Bronchial epithelial cell (primary cell): Measurements from ENCODE around the gene LRP2. TPM values are rescaled to one million over a fixed set of nuclear protein-coding genes. Genes with fewer than 3 reads are reported as not detected.

Experiments
- DNase-seq: peaks from one replicate; pipeline ENCODE4 v3.0.0-alpha.2; 2010; ENCODE audit warnings: low read depth
- FAIRE-seq: peaks from 2 replicates; lab custom pipeline; 2011; peaks lifted over from hg19 to GRCh38; lab: Jason Lieb, UNC
- H3K27me3 ChIP-seq: 2 replicates; pipeline ENCODE4 v1.5.1; 2011; ENCODE audit warnings: low read length; ENCODE audit not compliant: control insufficient read depth, insufficient read depth
- H3K36me3 ChIP-seq: 2 replicates; pipeline ENCODE4 v1.5.1; 2011; ENCODE audit warnings: low read length; ENCODE audit not compliant: control insufficient read depth, insufficient read depth
- H3K4me3 ChIP-seq: 2 replicates; pipeline ENCODE4 v1.5.1; 2011; ENCODE audit warnings: mild to moderate bottlenecking, low read depth, low read length, control low read depth
- total RNA-seq: library from RNA; depleted of rRNA; stranded (reverse); fragments of >200 nt; gene quantifications from 2 replicates; pipeline ENCODE4 v1.2.1, GENCODE V29; 2014
- TF ChIP-seq, protein P1 (sequence below): IDR thresholded peaks from 2 replicates; pipeline ENCODE4 v1.5.1; 2011; ENCODE audit warnings: mild to moderate bottlenecking, moderate library complexity, low read length, control low read depth, inconsistent platforms; ENCODE audit not compliant: insufficient read depth, severe bottlenecking

The LRP2 gene
- total RNA-seq, 1 donor from 2014 or later: not detected

DNA sequence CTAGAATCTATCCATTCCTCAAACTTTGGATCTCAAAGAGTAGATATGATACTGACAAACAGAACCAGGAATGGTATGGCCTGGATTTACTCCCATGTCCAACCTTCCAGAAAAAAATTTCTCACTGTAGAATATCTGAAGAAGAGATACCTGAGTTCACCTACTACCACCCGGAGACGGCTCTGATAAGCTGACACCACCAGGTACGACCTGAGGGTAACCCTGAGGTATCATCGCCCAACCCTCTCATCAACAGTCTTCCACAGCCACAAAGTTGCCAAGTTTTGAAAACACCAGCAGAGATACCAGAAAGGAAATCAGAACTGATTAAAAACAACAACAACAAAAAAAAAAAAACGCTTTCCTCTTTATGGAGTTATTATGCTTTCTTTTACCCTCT is 102.9 kb downstream of the LRP2 start:
- H3K36me3 ChIP-seq: no peaks in the 10 kb centered on the region
- DNase-seq (no peak), FAIRE-seq (no peak)
- TF ChIP-seq, protein P1, sequence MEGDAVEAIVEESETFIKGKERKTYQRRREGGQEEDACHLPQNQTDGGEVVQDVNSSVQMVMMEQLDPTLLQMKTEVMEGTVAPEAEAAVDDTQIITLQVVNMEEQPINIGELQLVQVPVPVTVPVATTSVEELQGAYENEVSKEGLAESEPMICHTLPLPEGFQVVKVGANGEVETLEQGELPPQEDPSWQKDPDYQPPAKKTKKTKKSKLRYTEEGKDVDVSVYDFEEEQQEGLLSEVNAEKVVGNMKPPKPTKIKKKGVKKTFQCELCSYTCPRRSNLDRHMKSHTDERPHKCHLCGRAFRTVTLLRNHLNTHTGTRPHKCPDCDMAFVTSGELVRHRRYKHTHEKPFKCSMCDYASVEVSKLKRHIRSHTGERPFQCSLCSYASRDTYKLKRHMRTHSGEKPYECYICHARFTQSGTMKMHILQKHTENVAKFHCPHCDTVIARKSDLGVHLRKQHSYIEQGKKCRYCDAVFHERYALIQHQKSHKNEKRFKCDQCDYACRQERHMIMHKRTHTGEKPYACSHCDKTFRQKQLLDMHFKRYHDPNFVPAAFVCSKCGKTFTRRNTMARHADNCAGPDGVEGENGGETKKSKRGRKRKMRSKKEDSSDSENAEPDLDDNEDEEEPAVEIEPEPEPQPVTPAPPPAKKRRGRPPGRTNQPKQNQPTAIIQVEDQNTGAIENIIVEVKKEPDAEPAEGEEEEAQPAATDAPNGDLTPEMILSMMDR: no peak
- H3K27me3 ChIP-seq: no peaks in the 10 kb centered on the region
- no peak overlapping the region for H3K4me3 ChIP-seq

DNA sequence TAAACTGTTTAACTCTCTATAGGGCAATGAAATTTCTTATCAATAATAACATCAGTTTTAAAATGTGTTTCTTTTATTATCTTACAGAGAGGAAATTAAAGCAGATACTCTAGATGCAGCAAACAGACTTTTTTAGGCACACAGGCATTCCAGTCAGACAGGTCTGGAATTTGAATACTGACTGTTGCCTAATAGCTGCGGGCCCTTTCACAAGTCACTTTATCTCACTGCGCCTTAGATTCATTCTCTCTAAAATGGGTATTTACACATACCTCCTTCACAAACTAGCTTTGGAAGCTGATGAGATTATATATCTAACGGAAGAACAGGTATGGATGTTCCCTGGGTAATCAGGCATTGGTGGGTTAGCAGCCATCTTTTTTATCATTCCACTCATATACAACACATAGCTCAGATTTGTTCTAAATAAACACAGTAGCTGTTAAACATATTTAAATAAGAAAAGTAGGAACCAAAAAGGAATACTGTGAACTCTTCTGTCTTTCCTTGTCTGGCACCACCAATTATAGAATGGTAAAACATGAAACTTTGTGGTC is 104.2 kb downstream of the LRP2 start:
- no peaks in the 10 kb centered on the region for H3K36me3 ChIP-seq
- FAIRE-seq (no peak), DNase-seq (peak; percentile 54)
- H3K4me3 ChIP-seq: no peak overlapping the region
- no peaks in the 10 kb centered on the region for H3K27me3 ChIP-seq
- TF ChIP-seq, protein P1: no peak

DNA sequence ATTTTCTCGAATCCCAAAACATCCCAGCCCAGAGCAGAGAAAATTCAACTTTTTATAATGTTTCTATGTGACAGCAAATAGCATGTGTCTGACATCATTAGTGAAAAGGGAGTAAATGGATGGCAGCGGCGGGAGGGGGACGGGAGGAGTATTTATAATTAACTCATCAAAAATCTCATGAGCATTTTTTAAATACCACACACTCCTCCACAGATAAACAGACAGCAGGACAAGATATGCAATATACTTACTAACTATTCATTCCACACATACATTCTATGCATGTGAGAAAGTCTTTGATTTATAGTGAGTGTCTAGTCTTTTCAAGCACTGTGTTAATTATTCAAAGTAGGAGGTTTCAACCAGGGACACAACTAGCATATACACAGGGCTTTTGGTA is 107.6 kb downstream of the LRP2 start:
- H3K27me3 ChIP-seq: no peaks in the 10 kb centered on the region
- DNase-seq: no peak
- TF ChIP-seq, protein P1: no peak
- FAIRE-seq: no peak
- no peak overlapping the region for H3K4me3 ChIP-seq
- H3K36me3 ChIP-seq: no peaks in the 10 kb centered on the region

DNA sequence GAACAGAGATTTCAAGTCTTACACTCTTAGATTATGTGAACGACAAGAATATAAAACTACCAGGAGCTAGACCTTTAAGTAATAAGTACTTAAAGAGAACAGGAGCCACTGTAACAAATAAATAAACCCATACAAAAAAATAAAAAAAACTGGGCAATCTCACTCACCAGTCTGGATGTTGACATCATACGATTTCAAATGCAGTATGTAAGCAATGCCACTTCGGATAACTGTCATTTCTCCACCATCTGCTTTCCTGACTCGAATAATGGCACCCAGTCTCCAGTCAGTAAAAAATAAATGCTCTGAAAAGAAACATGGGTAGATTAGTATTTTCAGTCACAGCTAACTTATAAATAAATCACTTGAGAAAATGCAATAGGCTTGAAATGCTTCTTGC is 115.1 kb downstream of the LRP2 start:
- DNase-seq: no peak
- no peak for FAIRE-seq

DNA sequence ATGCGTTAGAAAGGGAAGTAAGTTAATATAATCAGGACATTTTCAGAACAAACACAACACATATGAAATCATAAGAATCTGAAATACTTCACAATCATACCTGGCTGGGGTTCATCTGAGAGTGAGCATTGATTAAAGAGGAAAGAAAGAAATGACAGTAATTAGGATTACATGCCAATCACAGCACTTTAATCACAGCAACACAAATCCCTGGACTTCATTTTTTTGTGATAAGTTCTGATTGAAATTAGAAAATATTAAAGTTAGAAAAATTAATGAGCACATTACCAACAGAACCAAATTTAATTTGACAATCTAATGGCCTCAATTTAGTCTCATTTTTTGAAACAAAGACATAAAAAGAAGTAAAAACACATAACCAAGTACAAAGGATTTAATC is 121.9 kb downstream of the LRP2 start:
- TF ChIP-seq, protein P1: no peak
- no peak for FAIRE-seq
- Histone ChIP-seq H3K36me3 (no peaks in the 10 kb centered on the region), H3K4me3 (no peak overlapping the region), H3K27me3 (peaks cover 5% of the 10 kb centered on the region)
- DNase-seq: no peak

More for the DNA sequence above, 115.1 kb downstream of the LRP2 start:
- H3K4me3 ChIP-seq: no peak overlapping the region
- TF ChIP-seq, protein P1: no peak
- H3K27me3 ChIP-seq: peaks cover 1% of the 10 kb centered on the region
- H3K36me3 ChIP-seq: no peaks in the 10 kb centered on the region

DNA sequence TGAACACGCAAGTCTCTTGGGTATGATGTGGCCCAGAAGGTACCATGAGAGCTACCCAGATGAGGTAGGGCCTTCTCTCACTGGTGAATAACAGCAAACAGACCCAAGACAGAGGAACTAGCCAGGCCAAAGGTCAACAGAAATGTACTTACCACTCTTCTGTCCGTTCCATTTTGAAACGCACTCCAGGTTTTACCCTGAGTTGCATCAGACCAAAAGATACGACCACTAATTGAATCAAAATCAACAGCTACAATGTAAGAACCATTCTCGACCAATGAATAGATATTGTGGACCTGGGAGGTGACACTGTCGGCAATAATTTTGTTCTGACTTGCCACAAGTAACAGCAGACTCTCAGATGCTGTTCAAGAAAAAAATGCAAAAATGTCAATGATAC is 124.4 kb downstream of the LRP2 start:
- TF ChIP-seq, protein P1: no peak
- Histone ChIP-seq H3K36me3 (no peaks in the 10 kb centered on the region), H3K4me3 (no peak overlapping the region), H3K27me3 (peaks cover 3% of the 10 kb centered on the region)
- no peak for FAIRE-seq
- no peak for DNase-seq
